C4-2B (cell line): Measurements from ENCODE around the gene CFAP157.

ENCODE experiments used
- CTCF ChIP-seq: fragments of 450-650 bp; conservative IDR thresholded peaks from 2 replicates; pipeline ENCODE4 v1.5.1; 2017; ENCODE audit warnings: mild to moderate bottlenecking
- ZFX ChIP-seq: fragments of 450-650 bp; IDR thresholded peaks from 2 replicates; pipeline ENCODE4 v1.6.1; 2017

- TF ChIP-seq CTCF (no peak), ZFX (no peak)
Observed at GRCh38 chr9:127700140-127700539, 6.6 kb upstream of the CFAP157 start.
